CD8-positive, alpha-beta memory T cell (primary cell): Measurements from ENCODE around the gene MID1. TPM values are rescaled to one million over a fixed set of nuclear protein-coding genes. Genes with fewer than 3 reads are reported as not detected.

ENCODE experiments used
- CTCF ChIA-PET: fragments of 350-600 bp; sonication (Branson Sonifier 250); formaldehyde crosslinking; loops from one replicate; lab custom pipeline; 2021; ENCODE audit warnings: antibody characterized with exemption; lab: Charles Lee
- POLR2A ChIA-PET: fragments of 350-600 bp; sonication (Branson Sonifier 250); formaldehyde crosslinking; loops from one replicate; lab custom pipeline; 2021; ENCODE audit warnings: antibody characterized with exemption; lab: Charles Lee
- DNase-seq, 5 donors: peaks; one replicate each; pipeline versions ENCODE4 v3.0.0 to v3.0.0-alpha.2; 2020 to 2022; ENCODE audit warnings: mixed read lengths in 1 of 5
- H3K27ac ChIP-seq: one replicate; pipeline ENCODE4 v1.7.0; 2013; ENCODE audit warnings: low read depth, mild to moderate bottlenecking, low read length, moderate library complexity
- H3K27me3 ChIP-seq: 2 replicates; pipeline ENCODE4 v1.7.0; 2013; ENCODE audit warnings: low read length, mild to moderate bottlenecking; ENCODE audit not compliant: insufficient read depth, poor library complexity, severe bottlenecking
- H3K36me3 ChIP-seq: 2 replicates; pipeline ENCODE4 v1.7.0; 2013; ENCODE audit warnings: mild to moderate bottlenecking, low read length, moderate library complexity; ENCODE audit not compliant: insufficient read depth
- H3K4me1 ChIP-seq: 2 replicates; pipeline ENCODE4 v1.7.0; 2013; ENCODE audit warnings: mild to moderate bottlenecking, low read length, moderate library complexity; ENCODE audit not compliant: insufficient read depth
- H3K4me3 ChIP-seq: 2 replicates; pipeline ENCODE4 v1.7.0; 2013; ENCODE audit warnings: mild to moderate bottlenecking, low read length
- H3K9me3 ChIP-seq: 2 replicates; pipeline ENCODE4 v1.7.0; 2013; ENCODE audit warnings: mild to moderate bottlenecking, low read length
- H3K27ac Mint-ChIP-seq, 8 donors: one replicate each; pipeline ENCODE4 v1.8.0; 2020 to 2021; ENCODE audit warnings: mixed read lengths in 8 of 8, mild to moderate bottlenecking in 6 of 8, inconsistent platforms in 3 of 8, moderate library complexity in 3 of 8
- H3K27me3 Mint-ChIP-seq, 2 donors: one replicate each; pipeline ENCODE4 v1.8.0; 2020 to 2021; ENCODE audit warnings: mixed read lengths in 2 of 2, mild to moderate bottlenecking in 1 of 2, moderate library complexity in 1 of 2
- H3K36me3 Mint-ChIP-seq, 3 donors: one replicate each; pipeline ENCODE4 v1.8.0; 2020 to 2021; ENCODE audit warnings: mixed read lengths in 3 of 3, inconsistent platforms in 1 of 3, mild to moderate bottlenecking in 1 of 3
- H3K4me1 Mint-ChIP-seq, 3 donors: one replicate each; pipeline ENCODE4 v1.8.0; 2020 to 2021; ENCODE audit warnings: mixed read lengths in 3 of 3, inconsistent platforms in 1 of 3, mild to moderate bottlenecking in 1 of 3
- H3K4me3 Mint-ChIP-seq, 7 donors: one replicate each; pipeline ENCODE4 v1.8.0; 2020 to 2021; ENCODE audit warnings: mixed read lengths in 7 of 7, mild to moderate bottlenecking in 6 of 7, moderate library complexity in 4 of 7, inconsistent platforms in 2 of 7
- H3K9me3 Mint-ChIP-seq, 5 donors: one replicate each; pipeline ENCODE4 v1.8.0; 2020 to 2022; ENCODE audit warnings: mixed read lengths in 5 of 5, mild to moderate bottlenecking in 3 of 5, moderate library complexity in 2 of 5, inconsistent platforms in 1 of 5
- polyA plus RNA-seq: library from polyadenylated mRNA; unstranded; fragments of 300-500 nt; fragmentation: Illumina TruSeq; gene quantifications from one replicate; pipeline ENCODE4 v1.2.3, GENCODE V29; 2021
- total RNA-seq, 2 experiments: library from RNA; stranded (reverse); gene quantifications; one replicate each; pipeline ENCODE4 v1.2.3, GENCODE V29; 2021

Gene MID1
- total and polyA plus RNA-seq, 3 experiments from 2014 or later, result not detected

DNA sequence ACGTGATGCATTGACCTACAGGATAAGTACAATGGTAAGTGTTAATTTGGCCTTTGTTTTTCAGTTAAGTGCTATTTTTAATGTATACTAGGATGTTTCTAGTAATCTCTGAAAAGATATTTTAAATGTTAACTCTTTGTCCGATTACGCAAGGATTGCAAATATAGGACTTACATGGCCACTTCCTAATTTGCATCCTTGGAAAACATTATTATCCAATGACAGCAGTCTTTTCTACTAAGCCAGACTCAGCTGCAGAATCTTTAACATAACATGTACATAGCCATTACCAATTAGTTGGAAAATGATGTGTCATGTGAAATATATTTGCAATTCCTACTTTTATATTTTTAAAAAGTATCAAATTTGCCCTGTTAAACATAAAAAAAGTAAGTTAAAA, 124.7 kb downstream of the MID1 start:
- Mint-ChIP-seq H3K27me3 (no peaks in the 10 kb centered on the region), H3K9me3 (peaks cover 0 to 3% (median 2%) of the 10 kb centered on the region in 5 donors), H3K36me3 (no peaks in the 10 kb centered on the region), H3K27ac (no peak overlapping the region), H3K4me1 (no peaks in the 10 kb centered on the region), H3K4me3 (no peak overlapping the region)
- Histone ChIP-seq H3K4me3 (no peak overlapping the region), H3K27ac (no peak overlapping the region), H3K9me3 (no peaks in the 10 kb centered on the region), H3K27me3 (no peaks in the 10 kb centered on the region), H3K4me1 (no peaks in the 10 kb centered on the region), H3K36me3 (no peaks in the 10 kb centered on the region)
- no peak for DNase-seq
- ChIA-PET POLR2A (no interaction called here), CTCF (no interaction called here)

DNA sequence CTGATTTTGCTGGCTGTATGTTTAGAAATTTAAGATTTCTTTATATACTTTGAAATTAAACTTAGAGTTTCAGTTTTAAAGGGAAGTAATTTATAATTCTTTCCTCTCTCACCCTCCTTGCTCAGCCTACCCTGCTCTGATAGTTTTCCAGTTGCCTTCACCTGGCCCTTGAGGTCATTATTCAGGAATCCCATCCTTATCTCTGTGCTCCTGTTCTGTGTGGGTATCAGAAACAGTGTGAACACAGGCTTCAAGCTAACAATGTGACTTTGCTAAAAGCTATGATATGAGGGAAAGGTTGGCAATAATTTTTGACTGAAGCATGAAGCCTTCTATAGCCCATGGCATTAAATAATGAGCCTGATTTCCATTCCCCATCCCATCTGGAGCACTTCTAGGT, 128.1 kb downstream of the MID1 start:
- Histone ChIP-seq H3K27ac (no peak overlapping the region), H3K4me3 (no peak overlapping the region), H3K27me3 (no peaks in the 10 kb centered on the region), H3K36me3 (no peaks in the 10 kb centered on the region), H3K9me3 (no peaks in the 10 kb centered on the region), H3K4me1 (no peaks in the 10 kb centered on the region)
- Mint-ChIP-seq H3K4me3 (no peak overlapping the region), H3K27ac (no peak overlapping the region), H3K27me3 (no peaks in the 10 kb centered on the region), H3K4me1 (no peaks in the 10 kb centered on the region), H3K36me3 (no peaks in the 10 kb centered on the region), H3K9me3 (peaks cover 0 to 3% (median 0%) of the 10 kb centered on the region in 5 donors)
- no peak for DNase-seq
- ChIA-PET POLR2A (no interaction called here), CTCF (no interaction called here)

DNA sequence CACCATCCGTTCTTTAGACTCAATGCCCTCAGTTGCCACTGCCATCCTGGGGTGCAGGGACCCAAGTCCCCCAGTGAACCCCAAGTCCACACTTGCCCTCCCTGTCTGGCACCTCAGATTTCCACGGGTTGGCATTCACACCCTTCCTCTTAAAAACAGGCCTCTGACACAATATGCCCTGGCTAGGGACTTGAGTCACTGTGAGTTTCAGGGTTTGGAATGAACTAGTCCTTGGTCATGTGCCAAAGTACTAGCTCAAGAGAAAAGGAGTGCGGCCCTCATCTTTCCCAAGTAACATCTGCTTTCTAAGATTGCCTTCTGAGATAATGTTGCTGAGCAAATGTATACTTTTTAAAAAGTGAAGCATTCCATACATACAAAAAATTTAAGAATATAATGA, 134.0 kb downstream of the MID1 start:
- no peaks in the 10 kb centered on the region for H3K27me3 ChIP-seq
- H3K4me3 ChIP-seq, result no peak overlapping the region
- H3K9me3 ChIP-seq, result no peaks in the 10 kb centered on the region
- H3K36me3 Mint-ChIP-seq, result no peaks in the 10 kb centered on the region
- no peak overlapping the region for H3K27ac ChIP-seq
- no peaks in the 10 kb centered on the region for H3K36me3 ChIP-seq
- no peak overlapping the region for H3K4me3 Mint-ChIP-seq
- no peak for DNase-seq
- no peaks in the 10 kb centered on the region for H3K4me1 ChIP-seq
- no peaks in the 10 kb centered on the region for H3K4me1 Mint-ChIP-seq
- H3K27me3 Mint-ChIP-seq, result no peaks in the 10 kb centered on the region
- peaks cover 0 to 7% (median 2%) of the 10 kb centered on the region in 5 donors for H3K9me3 Mint-ChIP-seq
- H3K27ac Mint-ChIP-seq, result no peak overlapping the region
- ChIA-PET POLR2A (no interaction called here), CTCF (no interaction called here)

DNA sequence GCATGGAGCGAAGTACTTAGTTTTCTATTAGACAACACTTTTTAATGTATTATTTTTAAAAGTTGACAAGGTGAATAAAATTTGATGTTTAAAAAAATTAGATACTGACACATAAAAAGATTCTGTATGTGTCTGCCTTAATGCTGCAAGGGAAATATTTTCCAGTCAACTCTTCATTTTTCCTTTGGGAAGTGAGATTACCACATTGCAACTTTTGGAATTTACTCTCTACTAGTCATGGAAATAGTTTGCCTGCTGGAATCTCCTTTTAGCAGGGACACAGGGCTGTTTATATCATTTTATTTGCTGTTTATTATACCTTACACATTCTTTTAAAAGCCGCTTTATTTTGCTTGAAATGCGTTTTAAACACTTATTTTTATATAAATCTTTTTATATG, 135.1 kb downstream of the MID1 start:
- Histone ChIP-seq H3K4me1 (no peaks in the 10 kb centered on the region), H3K27ac (no peak overlapping the region), H3K27me3 (no peaks in the 10 kb centered on the region), H3K36me3 (no peaks in the 10 kb centered on the region), H3K9me3 (no peaks in the 10 kb centered on the region), H3K4me3 (no peak overlapping the region)
- Mint-ChIP-seq H3K27ac (no peak overlapping the region), H3K27me3 (no peaks in the 10 kb centered on the region), H3K9me3 (peaks cover 0 to 7% (median 2%) of the 10 kb centered on the region in 5 donors), H3K4me1 (no peaks in the 10 kb centered on the region), H3K36me3 (no peaks in the 10 kb centered on the region), H3K4me3 (no peak overlapping the region)
- CTCF ChIA-PET, result no interaction called here
- POLR2A ChIA-PET, result no interaction called here
- DNase-seq, result no peak

DNA sequence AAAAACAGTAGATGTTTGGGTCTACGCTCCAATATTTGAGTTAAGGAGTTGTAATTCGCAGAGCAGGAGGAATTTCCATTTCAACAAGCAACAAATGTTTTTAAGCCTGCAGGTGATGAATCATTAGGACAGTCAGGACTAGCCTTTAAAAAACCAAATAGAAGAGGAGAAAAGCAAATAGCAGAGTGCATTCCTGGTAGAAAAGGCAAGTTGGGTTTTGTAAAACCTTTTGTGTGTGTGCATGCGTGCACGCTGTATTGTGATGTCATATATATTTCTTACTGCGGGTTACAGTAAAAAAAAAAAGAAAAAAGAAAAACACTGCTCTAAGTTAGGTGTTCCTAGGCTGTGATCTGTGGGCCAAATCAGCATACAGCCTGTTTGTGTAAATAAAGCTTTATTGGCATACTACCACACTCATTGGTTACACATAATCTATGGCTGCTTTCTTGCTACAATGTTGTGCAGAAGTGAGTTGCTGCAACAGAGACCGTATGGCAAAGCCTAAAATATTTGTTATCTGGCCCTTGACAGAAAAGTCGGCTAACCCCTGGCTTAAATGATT, 135.6 kb downstream of the MID1 start:
- Mint-ChIP-seq H3K36me3 (no peaks in the 10 kb centered on the region), H3K27me3 (no peaks in the 10 kb centered on the region), H3K27ac (no peak overlapping the region), H3K4me3 (no peak overlapping the region), H3K9me3 (peaks cover 0 to 7% (median 2%) of the 10 kb centered on the region in 5 donors), H3K4me1 (no peaks in the 10 kb centered on the region)
- Histone ChIP-seq H3K36me3 (no peaks in the 10 kb centered on the region), H3K4me1 (no peaks in the 10 kb centered on the region), H3K4me3 (no peak overlapping the region), H3K27ac (no peak overlapping the region), H3K27me3 (no peaks in the 10 kb centered on the region), H3K9me3 (no peaks in the 10 kb centered on the region)
- DNase-seq, result no peak
- ChIA-PET POLR2A (no interaction called here), CTCF (no interaction called here)

DNA sequence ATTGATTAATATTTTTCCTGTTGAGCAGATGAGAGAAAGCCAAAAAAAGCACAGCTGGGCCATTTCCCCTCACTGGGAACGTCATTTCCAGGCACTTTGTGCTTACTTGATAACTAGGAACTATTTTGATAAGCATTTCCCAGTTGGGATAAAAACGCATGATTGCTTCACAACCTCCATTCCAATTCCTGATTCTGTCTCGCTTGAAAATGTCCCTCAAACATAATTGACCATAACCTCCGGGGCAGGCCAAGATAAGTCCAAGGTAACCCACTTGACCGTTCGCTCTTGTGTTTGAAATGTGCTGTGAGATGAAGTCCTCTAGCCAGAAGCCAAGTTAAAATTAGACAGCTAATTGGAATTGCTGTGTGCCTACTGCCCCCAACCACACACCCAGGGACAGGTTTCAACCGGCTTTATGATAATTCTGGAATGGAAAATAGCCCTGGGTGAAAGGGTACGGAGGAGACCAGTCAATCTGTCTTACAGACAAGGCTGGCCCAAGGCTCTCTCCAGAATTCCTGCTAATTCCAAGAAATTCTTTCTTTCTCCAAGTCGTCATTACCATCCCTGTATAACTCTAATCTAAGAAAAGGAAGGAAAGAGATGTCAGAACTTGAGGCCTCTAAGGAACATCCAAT, 137.1 kb downstream of the MID1 start:
- H3K4me3 ChIP-seq, result no peak overlapping the region
- Mint-ChIP-seq H3K27ac (no peak overlapping the region), H3K4me3 (no peak overlapping the region), H3K4me1 (no peaks in the 10 kb centered on the region), H3K27me3 (no peaks in the 10 kb centered on the region), H3K36me3 (no peaks in the 10 kb centered on the region), H3K9me3 (peaks cover 0 to 10% (median 2%) of the 10 kb centered on the region in 5 donors)
- no peaks in the 10 kb centered on the region for H3K27me3 ChIP-seq
- CTCF ChIA-PET, result no interaction called here
- no peak overlapping the region for H3K27ac ChIP-seq
- no peaks in the 10 kb centered on the region for H3K9me3 ChIP-seq
- POLR2A ChIA-PET, result no interaction called here
- no peak for DNase-seq
- H3K36me3 ChIP-seq, result no peaks in the 10 kb centered on the region
- no peaks in the 10 kb centered on the region for H3K4me1 ChIP-seq

DNA sequence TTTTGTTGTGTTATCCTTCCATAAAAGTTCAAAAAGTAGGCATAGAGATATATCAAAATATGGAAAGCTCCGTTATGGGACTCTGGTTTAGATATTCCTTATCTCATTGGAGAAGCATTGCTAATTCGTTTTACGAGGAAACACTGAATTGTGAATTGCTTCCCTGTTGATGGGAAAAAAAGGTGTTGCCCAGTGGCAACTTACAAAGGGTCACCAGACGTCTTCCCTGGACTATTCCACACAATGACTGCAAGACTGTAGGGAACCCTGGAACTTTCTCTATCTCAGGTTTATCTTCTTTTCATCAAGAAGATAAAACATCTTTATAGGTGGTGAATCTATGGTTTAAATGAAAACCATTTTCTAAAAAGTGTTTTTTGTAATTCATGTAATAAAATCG, 137.7 kb downstream of the MID1 start:
- H3K27ac Mint-ChIP-seq, result no peak overlapping the region
- Histone ChIP-seq H3K27me3 (no peaks in the 10 kb centered on the region), H3K4me1 (no peaks in the 10 kb centered on the region), H3K36me3 (no peaks in the 10 kb centered on the region), H3K27ac (no peak overlapping the region), H3K9me3 (no peaks in the 10 kb centered on the region), H3K4me3 (no peak overlapping the region)
- no peaks in the 10 kb centered on the region for H3K27me3 Mint-ChIP-seq
- H3K36me3 Mint-ChIP-seq, result no peaks in the 10 kb centered on the region
- peaks cover 0 to 10% (median 2%) of the 10 kb centered on the region in 5 donors for H3K9me3 Mint-ChIP-seq
- POLR2A ChIA-PET, result no interaction called here
- no peak for DNase-seq
- no peak overlapping the region for H3K4me3 Mint-ChIP-seq
- no peaks in the 10 kb centered on the region for H3K4me1 Mint-ChIP-seq
- CTCF ChIA-PET, result no interaction called here

DNA sequence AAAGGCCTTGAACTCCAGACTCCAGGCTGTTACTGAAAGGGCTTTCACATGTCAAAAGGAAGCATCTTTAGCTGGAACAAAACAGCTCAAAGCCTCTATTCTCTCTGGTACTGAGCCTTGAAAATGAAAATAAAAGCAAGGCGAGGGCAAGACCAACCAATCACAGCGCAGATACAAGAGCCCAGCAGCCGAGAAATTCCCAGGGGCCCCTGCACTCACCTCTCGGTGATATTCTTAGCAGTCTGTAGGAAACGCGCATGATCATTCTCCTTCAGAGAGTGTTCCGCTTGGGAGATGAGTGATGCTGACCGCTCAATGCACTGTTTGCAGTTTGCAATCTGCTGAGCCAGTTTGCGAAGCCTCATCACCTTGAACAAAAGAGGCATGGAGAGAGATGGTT, 138.1 kb downstream of the MID1 start:
- Histone ChIP-seq H3K4me3 (no peak overlapping the region), H3K9me3 (no peaks in the 10 kb centered on the region), H3K4me1 (no peaks in the 10 kb centered on the region), H3K27ac (no peak overlapping the region), H3K36me3 (no peaks in the 10 kb centered on the region), H3K27me3 (no peaks in the 10 kb centered on the region)
- no peak overlapping the region for H3K4me3 Mint-ChIP-seq
- ChIA-PET POLR2A (no interaction called here), CTCF (no interaction called here)
- no peaks in the 10 kb centered on the region for H3K27me3 Mint-ChIP-seq
- peaks cover 0 to 10% (median 2%) of the 10 kb centered on the region in 5 donors for H3K9me3 Mint-ChIP-seq
- H3K4me1 Mint-ChIP-seq, result no peaks in the 10 kb centered on the region
- H3K27ac Mint-ChIP-seq, result no peak overlapping the region
- no peaks in the 10 kb centered on the region for H3K36me3 Mint-ChIP-seq
- no peak for DNase-seq
